Measurements from ENCODE around the gene PARG. TPM values are rescaled to one million over a fixed set of nuclear protein-coding genes. Genes with fewer than 3 reads are reported as not detected.
"Not testable (repeated sequence)": the region's sequence is repeated elsewhere in the genome, so short reads cannot be mapped to it uniquely, and the experiment has no call there.

PARG gene
- total RNA-seq, 1 donor from 2014 or later, result 24.2 TPM

GRCh38 chr10:49931959-49932728 lies 9.7 kb downstream of the PARG start:
- intact Hi-C loops (cut with DNase I); H3K4me1 ChIP-seq; H3K27ac ChIP-seq; H3K4me3 ChIP-seq; H3K9me3 ChIP-seq; H3K27me3 ChIP-seq (ENCODE audit: low read depth); ATAC-seq; DNase-seq: not testable (repeated sequence)
- peaks cover 28% of the 10 kb centered on the region for H3K36me3 ChIP-seq

- H3K36me3 ChIP-seq, result peaks cover 35% of the 10 kb centered on the region
Measured at GRCh38 chr10:49931276-49931675, 10.6 kb downstream of the PARG start.

GRCh38 chr10:49923572-49923971 lies 18.3 kb downstream of the PARG start:
- ATAC-seq; H3K9me3 ChIP-seq; H3K27me3 ChIP-seq (ENCODE audit: low read depth); H3K4me1 ChIP-seq; H3K4me3 ChIP-seq; DNase-seq; intact Hi-C loops (cut with DNase I); H3K27ac ChIP-seq: not testable (repeated sequence)
- H3K36me3 ChIP-seq, result peaks cover 28% of the 10 kb centered on the region

More at GRCh38 chr10:49931276-49931675, 10.6 kb downstream of the PARG start:
- H3K4me3 ChIP-seq; DNase-seq; H3K4me1 ChIP-seq; intact Hi-C loops (cut with DNase I); H3K9me3 ChIP-seq; H3K27me3 ChIP-seq (ENCODE audit: low read depth); H3K27ac ChIP-seq; ATAC-seq: not testable (repeated sequence)

GRCh38 chr10:49922041-49922440 lies 19.8 kb downstream of the PARG start:
- DNase-seq; H3K27me3 ChIP-seq (ENCODE audit: low read depth); H3K9me3 ChIP-seq; H3K27ac ChIP-seq; intact Hi-C loops (cut with DNase I); ATAC-seq; H3K4me1 ChIP-seq; H3K4me3 ChIP-seq: not testable (repeated sequence)
- peaks cover 20% of the 10 kb centered on the region for H3K36me3 ChIP-seq

GRCh38 chr10:49917927-49918326 lies 23.9 kb downstream of the PARG start:
- DNase-seq; H3K27ac ChIP-seq; H3K4me1 ChIP-seq; intact Hi-C loops (cut with DNase I); H3K9me3 ChIP-seq; ATAC-seq; H3K4me3 ChIP-seq; H3K27me3 ChIP-seq (ENCODE audit: low read depth): not testable (repeated sequence)
- peaks cover 18% of the 10 kb centered on the region for H3K36me3 ChIP-seq

GRCh38 chr10:49916451-49916850 lies 25.4 kb downstream of the PARG start:
- peaks cover 10% of the 10 kb centered on the region for H3K36me3 ChIP-seq
- H3K4me3 ChIP-seq; ATAC-seq; H3K9me3 ChIP-seq; H3K27ac ChIP-seq; intact Hi-C loops (cut with DNase I); H3K27me3 ChIP-seq (ENCODE audit: low read depth); H3K4me1 ChIP-seq; DNase-seq: not testable (repeated sequence)

- H3K36me3 ChIP-seq; H3K27me3 ChIP-seq (ENCODE audit: low read depth); ATAC-seq; DNase-seq; intact Hi-C loops (cut with DNase I); H3K4me1 ChIP-seq; H3K9me3 ChIP-seq; H3K4me3 ChIP-seq; H3K27ac ChIP-seq: not testable (repeated sequence)
Measured at GRCh38 chr10:49910295-49910694, 31.5 kb downstream of the PARG start.

GRCh38 chr10:49908290-49909080 lies 33.3 kb downstream of the PARG start:
- H3K36me3 ChIP-seq; DNase-seq; H3K27ac ChIP-seq; H3K4me1 ChIP-seq; H3K4me3 ChIP-seq; intact Hi-C loops (cut with DNase I); ATAC-seq; H3K27me3 ChIP-seq (ENCODE audit: low read depth); H3K9me3 ChIP-seq: not testable (repeated sequence)

GRCh38 chr10:49903829-49904228 lies 38.0 kb downstream of the PARG start:
- DNase-seq; intact Hi-C loops (cut with DNase I); H3K27ac ChIP-seq; H3K4me3 ChIP-seq; H3K4me1 ChIP-seq; H3K9me3 ChIP-seq; H3K36me3 ChIP-seq; H3K27me3 ChIP-seq (ENCODE audit: low read depth); ATAC-seq: not testable (repeated sequence)

- H3K36me3 ChIP-seq; ATAC-seq; H3K4me1 ChIP-seq; intact Hi-C loops (cut with DNase I); H3K27me3 ChIP-seq (ENCODE audit: low read depth); DNase-seq; H3K27ac ChIP-seq; H3K4me3 ChIP-seq; H3K9me3 ChIP-seq: not testable (repeated sequence)
Measured at GRCh38 chr10:49900406-49900805, 41.4 kb downstream of the PARG start.

GRCh38 chr10:49899999-49900398 lies 41.8 kb downstream of the PARG start:
- DNase-seq; intact Hi-C loops (cut with DNase I); H3K9me3 ChIP-seq; H3K4me1 ChIP-seq; H3K27me3 ChIP-seq (ENCODE audit: low read depth); H3K36me3 ChIP-seq; ATAC-seq; H3K27ac ChIP-seq; H3K4me3 ChIP-seq: not testable (repeated sequence)

- intact Hi-C loops (cut with DNase I); ATAC-seq; H3K4me3 ChIP-seq; H3K4me1 ChIP-seq; DNase-seq; H3K27me3 ChIP-seq (ENCODE audit: low read depth); H3K27ac ChIP-seq; H3K9me3 ChIP-seq; H3K36me3 ChIP-seq: not testable (repeated sequence)
Measured at GRCh38 chr10:49890025-49890424, 51.8 kb downstream of the PARG start.

GRCh38 chr10:49884739-49885331 lies 57.0 kb downstream of the PARG start:
- H3K4me1 ChIP-seq, result not testable (repeated sequence)

More at GRCh38 chr10:49884739-49885331, 57.0 kb downstream of the PARG start:
- intact Hi-C loops (cut with DNase I); ATAC-seq; H3K4me3 ChIP-seq; H3K27ac ChIP-seq; DNase-seq; H3K36me3 ChIP-seq; H3K27me3 ChIP-seq (ENCODE audit: low read depth); H3K9me3 ChIP-seq: not testable (repeated sequence)
